A549 (cell line): Measurements from ENCODE around the gene IRX4. TPM values are rescaled to one million over a fixed set of nuclear protein-coding genes. Genes with fewer than 3 reads are reported as not detected.
"Not testable (repeated sequence)": the region's sequence is repeated elsewhere in the genome, so short reads cannot be mapped to it uniquely, and the experiment has no call there.

Experiments used
- ATAC-seq, 2 experiments: fragments of 200-7000 bp in 1 of 2; fragments of >200 bp in 1 of 2; cut with Nextera tagmentation in 1 of 2; cut with Tn5 transposase in 1 of 2; 3 replicates each; pipeline versions ENCODE4 v1.8.0 to v1.9.1; 2018 to 2020; ENCODE audit warnings: mild to moderate bottlenecking in 1 of 2, moderate library complexity in 1 of 2
- CTCF ChIA-PET: fragments of 300-600 bp; sonication (Branson Sonifier 250); formaldehyde crosslinking; extraction: SDS; loops from one replicate; lab custom pipeline; 2021; ENCODE audit warnings: antibody characterized with exemption, inconsistent platforms; lab: Yijun Ruan, JAX
- POLR2A ChIA-PET: fragments of 350-600 bp; formaldehyde crosslinking; extraction: SDS; loops from one replicate; lab custom pipeline; 2021; ENCODE audit warnings: antibody characterized with exemption, inconsistent platforms; lab: Yijun Ruan, JAX
- DNase-seq, 2 experiments: peaks; one replicate each; pipeline versions ENCODE4 v3.0.0 to v3.0.0-alpha.2; 2011 to 2016; ENCODE audit warnings: low read depth in 1 of 2, low spot score in 1 of 2
- FAIRE-seq: peaks from 2 replicates; lab custom pipeline; 2011; peaks lifted over from hg19 to GRCh38; lab: Jason Lieb, UNC
- H3K27ac ChIP-seq, 2 experiments: fragments of >200 bp; sonication (Bioruptor Twin); formaldehyde crosslinking; 3 replicates each; pipeline ENCODE4 v1.5.1; 2016 to 2017
- H3K4me1 ChIP-seq: fragments of >200 bp; sonication (Bioruptor Twin); formaldehyde crosslinking; 3 replicates; pipeline ENCODE4 v1.6.1; 2016
- H3K4me2 ChIP-seq: fragments of >200 bp; sonication (Bioruptor Twin); formaldehyde crosslinking; 3 replicates; pipeline ENCODE4 v1.6.1; 2016
- H3K4me3 ChIP-seq: fragments of >200 bp; sonication (Bioruptor Twin); formaldehyde crosslinking; 3 replicates; pipeline ENCODE4 v1.5.1; 2016
- H3K9me3 ChIP-seq: fragments of >200 bp; sonication (Bioruptor Twin); formaldehyde crosslinking; 3 replicates; pipeline ENCODE4 v1.6.1; 2016
- CHD4 ChIP-seq: fragments of 200-600 bp; sonication (generic); IDR thresholded peaks from 2 replicates; pipeline ENCODE4 v1.6.1; 2016; ENCODE audit warnings: antibody characterized with exemption, mild to moderate bottlenecking, borderline replicate concordance
- FOSB ChIP-seq: fragments of 250-450 bp; sonication (Bioruptor Pico); IDR thresholded peaks from 2 replicates; pipeline ENCODE4 v1.5.0; 2020; ENCODE audit warnings: mild to moderate bottlenecking, moderate library complexity
- FOSL2 ChIP-seq, 2 experiments: fragments of 450-650 bp in 1 of 2; fragments of >200 bp in 1 of 2; sonication (Bioruptor Twin) in 1 of 2; formaldehyde crosslinking; IDR thresholded peaks; 2 replicates each; pipeline versions ENCODE4 v1.5.0 to v1.6.1; 2016 to 2020; ENCODE audit warnings: mild to moderate bottlenecking in 1 of 2, moderate library complexity in 1 of 2
- HDAC2 ChIP-seq: fragments of 200-600 bp; sonication (generic); IDR thresholded peaks from 2 replicates; pipeline ENCODE4 v1.6.1; 2016
- HEYL ChIP-seq: fragments of 250-450 bp; sonication (Bioruptor Pico); IDR thresholded peaks from 2 replicates; pipeline ENCODE4 v1.8.0; 2021; ENCODE audit warnings: mild to moderate bottlenecking, moderate library complexity
- HOXB13 ChIP-seq: fragments of 250-450 bp; sonication (Bioruptor Pico); IDR thresholded peaks from 2 replicates; pipeline ENCODE4 v1.5.0; 2020; ENCODE audit warnings: low read depth, mild to moderate bottlenecking, moderate library complexity
- HOXB5 ChIP-seq: fragments of 250-450 bp; sonication (Bioruptor Pico); IDR thresholded peaks from 2 replicates; pipeline ENCODE4 v1.5.0; 2020; ENCODE audit warnings: mild to moderate bottlenecking, moderate library complexity
- JUNB ChIP-seq: fragments of >200 bp; sonication (Bioruptor Twin); formaldehyde crosslinking; IDR thresholded peaks from 2 replicates; pipeline ENCODE4 v1.6.1; 2016
- KDM1A ChIP-seq: fragments of 200-600 bp; sonication (generic); IDR thresholded peaks from 2 replicates; pipeline ENCODE4 v1.6.1; 2016; ENCODE audit warnings: low read depth, mild to moderate bottlenecking
- KDM5A ChIP-seq: fragments of 200-600 bp; sonication (generic); IDR thresholded peaks from 2 replicates; pipeline ENCODE4 v1.6.1; 2016; ENCODE audit warnings: antibody characterized with exemption, mild to moderate bottlenecking
- NFE2L2 ChIP-seq: fragments of 150-350 bp; conservative IDR thresholded peaks from 2 replicates; pipeline ENCODE4 v1.6.1; 2014; ENCODE audit warnings: low read length
- RARB ChIP-seq: fragments of 250-450 bp; sonication (Bioruptor Pico); IDR thresholded peaks from 2 replicates; pipeline ENCODE4 v1.8.0; 2021; ENCODE audit warnings: mild to moderate bottlenecking, moderate library complexity
- RFX5 ChIP-seq: fragments of 450-650 bp; IDR thresholded peaks from 2 replicates; pipeline ENCODE4 v1.7.1; 2014; ENCODE audit warnings: antibody characterized with exemption, mild to moderate bottlenecking, moderate library complexity
- RNF2 ChIP-seq: fragments of 200-600 bp; sonication (generic); IDR thresholded peaks from 2 replicates; pipeline ENCODE4 v1.6.1; 2016; ENCODE audit warnings: low read depth, mild to moderate bottlenecking, antibody characterized with exemption, moderate library complexity, borderline replicate concordance
- TFCP2L1 ChIP-seq: fragments of 250-450 bp; sonication (Bioruptor Pico); IDR thresholded peaks from 2 replicates; pipeline ENCODE4 v1.5.0; 2021; ENCODE audit warnings: mild to moderate bottlenecking
- ZC3H11A ChIP-seq: fragments of 450-650 bp; IDR thresholded peaks from 2 replicates; pipeline ENCODE4 v1.6.1; 2014; ENCODE audit warnings: antibody characterized with exemption, mild to moderate bottlenecking
- ZFP36 ChIP-seq: fragments of 450-650 bp; IDR thresholded peaks from 2 replicates; pipeline ENCODE4 v1.6.1; 2014; ENCODE audit warnings: borderline replicate concordance; ENCODE audit not compliant: partially characterized antibody
- ZSCAN20 ChIP-seq: fragments of 250-450 bp; sonication (Bioruptor Pico); IDR thresholded peaks from 2 replicates; pipeline ENCODE4 v1.8.0; 2022; ENCODE audit warnings: mild to moderate bottlenecking, moderate library complexity
- WGBS: methylation state at CpG from one replicate; pipeline ENCODE4 v1.1.6; 2017; ENCODE audit errors: missing lambda C conversion rate; 5-methylcytosine and 5-hydroxymethylcytosine counted together
- polyA plus RNA-seq, 4 experiments: library from polyadenylated mRNA; depleted of rRNA in 3 of 4; stranded (reverse); fragments of >200 nt; fragmentation: RNase III in 1 of 4; extraction: RNeasy Plus Mini Kit Qiagen cat#74134 plus additional on column Dnase treatment in 1 of 4; gene quantifications; 2 replicates in 3 of 4; 3 replicates in 1 of 4; pipeline ENCODE4 v1.2.3, GENCODE V29; 2011 to 2017
- TF ChIP-seq, protein P1 (sequence below): IDR thresholded peaks from 2 replicates; pipeline ENCODE4 v1.6.1; 2012
- TF ChIP-seq, protein P2 (sequence below): fragments of 450-650 bp; IDR thresholded peaks from 2 replicates; pipeline ENCODE4 v1.6.1; 2014; ENCODE audit warnings: antibody characterized with exemption

The IRX4 gene
- polyA plus RNA-seq, 2 of the 4 experiments (the other 2 are of a cell fraction), result 0.04 to 0.06 TPM

DNA sequence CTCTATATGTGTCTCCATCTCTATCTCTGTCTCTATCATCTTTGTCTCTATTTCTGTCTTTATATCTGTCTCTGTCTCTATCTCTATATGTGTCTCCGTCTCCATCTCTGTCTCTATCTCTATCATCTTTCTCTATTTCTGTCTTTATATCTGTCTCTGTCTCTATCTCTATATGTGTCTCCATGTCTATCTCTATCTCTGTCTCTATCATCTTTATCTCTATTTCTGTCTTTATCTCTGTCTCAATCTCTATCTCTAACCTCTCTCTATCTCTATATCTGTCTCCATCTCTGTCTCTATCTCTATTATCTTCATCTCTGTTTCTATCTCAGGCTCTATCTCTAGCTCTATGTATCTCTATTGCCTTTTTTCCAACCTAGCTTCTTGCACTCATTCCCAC is 37.0 kb downstream of the IRX4 start:
- Histone ChIP-seq H3K4me1 (0 out of 3 replicates have a peak, but pooled peaks cover 3% of the 10 kb centered on the region), H3K27ac (no peak overlapping the region), H3K4me3 (no peak overlapping the region), H3K9me3 (no peaks in the 10 kb centered on the region), H3K4me2 (no peak overlapping the region)
- no peak for ATAC-seq
- TF ChIP-seq KDM5A (no peak), TFCP2L1 (CRISPR knock-in tag) (no peak), ZC3H11A (no peak), FOSB (CRISPR knock-in tag) (no peak), HEYL (CRISPR knock-in tag) (no peak), FOSL2 (IDR thresholded peaks at IDR 0.05) (no peak), FOSL2 (CRISPR knock-in tag; IDR thresholded peaks at IDR 0.05) (no peak)
- FAIRE-seq, result no peak
- CTCF ChIA-PET, result interaction anchor here (0.7 kb wide), 1 partner anchor 27 kb away, joined by 3 read pairs; no protein-coding TSS in a partner anchor
- POLR2A ChIA-PET, result no interaction called here
- WGBS, result 57% methylated on average over 1 of the region's 1 CpG
- no peak for DNase-seq

DNA sequence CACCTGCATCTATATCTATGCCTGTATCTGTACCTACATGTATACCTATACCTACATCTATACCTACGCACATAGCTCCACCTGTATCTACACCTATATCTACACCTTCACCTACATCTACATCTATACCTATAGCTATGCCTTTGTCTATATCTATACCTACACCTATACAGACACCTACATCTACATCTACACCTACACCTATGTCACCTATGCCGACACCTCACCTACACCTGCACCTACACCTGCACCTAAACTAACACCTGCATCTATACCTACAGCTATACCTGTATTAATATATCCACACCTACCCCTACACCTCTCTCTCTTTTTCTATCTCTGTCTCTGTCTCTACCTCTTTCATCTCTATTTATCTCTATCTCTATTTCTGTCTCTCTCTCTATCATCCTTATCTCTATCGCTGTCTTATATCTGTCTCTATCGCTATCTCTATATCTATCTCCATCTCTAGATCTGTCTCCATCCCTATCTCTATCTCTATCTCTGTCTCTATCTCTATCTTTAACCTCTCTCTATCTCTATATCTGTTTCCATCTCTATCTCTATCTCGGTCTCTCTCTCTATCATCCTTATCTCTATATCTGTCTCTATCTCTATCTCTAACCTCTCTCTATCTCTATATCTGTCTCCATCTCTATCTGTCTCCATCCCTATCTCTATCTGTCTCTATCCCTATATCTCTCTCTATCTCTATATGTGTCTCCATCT is 37.9 kb downstream of the IRX4 start:
- 85% methylated on average over 5 of the region's 5 CpGs for WGBS
- 0 out of 3 replicates have a peak, but pooled peaks cover 3% of the 10 kb centered on the region for H3K4me1 ChIP-seq
- H3K4me2 ChIP-seq, result no peak overlapping the region
- CTCF ChIA-PET, result no interaction called here
- no peak for DNase-seq
- FAIRE-seq, result no peak
- TF ChIP-seq ZFP36 (no peak), RFX5 (no peak), KDM1A (no peak), HDAC2 (no peak), JUNB (no peak), NFE2L2 (no peak), HEYL (CRISPR knock-in tag) (no peak), RARB (CRISPR knock-in tag) (no peak), CHD4 (no peak), KDM5A (no peak), RNF2 (no peak), HOXB13 (CRISPR knock-in tag) (no peak), ZSCAN20 (CRISPR knock-in tag) (no peak), FOSL2 (IDR thresholded peaks at IDR 0.05) (no peak), FOSL2 (CRISPR knock-in tag; IDR thresholded peaks at IDR 0.05) (no peak), HOXB5 (CRISPR knock-in tag) (no peak)
- TF ChIP-seq, protein P1, sequence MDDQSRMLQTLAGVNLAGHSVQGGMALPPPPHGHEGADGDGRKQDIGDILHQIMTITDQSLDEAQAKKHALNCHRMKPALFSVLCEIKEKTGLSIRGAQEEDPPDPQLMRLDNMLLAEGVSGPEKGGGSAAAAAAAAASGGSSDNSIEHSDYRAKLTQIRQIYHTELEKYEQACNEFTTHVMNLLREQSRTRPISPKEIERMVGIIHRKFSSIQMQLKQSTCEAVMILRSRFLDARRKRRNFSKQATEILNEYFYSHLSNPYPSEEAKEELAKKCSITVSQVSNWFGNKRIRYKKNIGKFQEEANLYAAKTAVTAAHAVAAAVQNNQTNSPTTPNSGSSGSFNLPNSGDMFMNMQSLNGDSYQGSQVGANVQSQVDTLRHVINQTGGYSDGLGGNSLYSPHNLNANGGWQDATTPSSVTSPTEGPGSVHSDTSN, result no peak
- TF ChIP-seq, protein P2, sequence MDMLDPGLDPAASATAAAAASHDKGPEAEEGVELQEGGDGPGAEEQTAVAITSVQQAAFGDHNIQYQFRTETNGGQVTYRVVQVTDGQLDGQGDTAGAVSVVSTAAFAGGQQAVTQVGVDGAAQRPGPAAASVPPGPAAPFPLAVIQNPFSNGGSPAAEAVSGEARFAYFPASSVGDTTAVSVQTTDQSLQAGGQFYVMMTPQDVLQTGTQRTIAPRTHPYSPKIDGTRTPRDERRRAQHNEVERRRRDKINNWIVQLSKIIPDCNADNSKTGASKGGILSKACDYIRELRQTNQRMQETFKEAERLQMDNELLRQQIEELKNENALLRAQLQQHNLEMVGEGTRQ, result no peak
- H3K4me3 ChIP-seq, result no peak overlapping the region
- H3K9me3 ChIP-seq, result no peaks in the 10 kb centered on the region
- POLR2A ChIA-PET, result no interaction called here
- no peak overlapping the region for H3K27ac ChIP-seq
- no peak for ATAC-seq

DNA sequence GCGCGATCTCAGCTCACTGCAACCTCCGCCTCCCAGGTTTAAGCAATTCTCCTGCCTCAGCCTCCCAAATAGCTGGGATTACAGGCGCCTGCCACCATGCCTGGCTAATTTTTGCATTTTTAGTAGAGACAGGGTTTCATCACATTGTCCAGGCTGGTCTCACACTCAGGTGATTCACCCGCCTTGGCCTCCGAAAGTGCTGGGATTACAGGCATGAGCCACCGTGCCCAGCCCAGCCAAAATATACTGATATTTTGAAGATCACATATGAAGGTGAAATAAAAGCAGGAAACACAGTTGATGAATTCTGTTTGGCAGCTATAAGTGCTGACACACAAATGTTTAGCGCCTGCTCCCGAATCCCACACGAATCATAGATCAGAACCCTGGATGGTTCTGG is 39.0 kb downstream of the IRX4 start:
- FAIRE-seq, ATAC-seq, H3K27ac ChIP-seq, CTCF ChIA-PET, DNase-seq, H3K4me2 ChIP-seq, POLR2A ChIA-PET, H3K4me1 ChIP-seq, H3K9me3 ChIP-seq, H3K4me3 ChIP-seq: not testable (repeated sequence)
- 61% methylated on average over 10 of the region's 10 CpGs for WGBS
